GF-D8 (cell line): ENCODE measurements around the gene CCL23.
"Not testable (repeated sequence)": the region's sequence is repeated elsewhere in the genome, so short reads cannot be mapped to it uniquely, and the experiment has no call there.

ENCODE experiments used
- DNase-seq: peaks from one replicate; lab custom pipeline; 2025; lab: John Stamatoyannopoulos, UW

CCL23 gene

GRCh38 chr17:36002631-36003030, 15.1 kb downstream of the CCL23 start:
- no peak for DNase-seq

GRCh38 chr17:36001862-36002603, 15.7 kb downstream of the CCL23 start:
- no peak for DNase-seq

- no peak for DNase-seq
Measured at GRCh38 chr17:36001110-36001771, 16.5 kb downstream of the CCL23 start, which contains the start of gene CCL15. Gene CCL15, minus strand, starts transcription at chr17:36001553. Its CDS starts 61 bp downstream, at chr17:36001492.

- no peak for DNase-seq
Measured at GRCh38 chr17:36000732-36001109, 17.1 kb downstream of the CCL23 start.

- DNase-seq, result no peak
Measured at GRCh38 chr17:35998756-35999155, 19.0 kb downstream of the CCL23 start.

- DNase-seq, result no peak
Measured at GRCh38 chr17:35998018-35998545, 19.7 kb downstream of the CCL23 start.

GRCh38 chr17:35995346-35995745, 22.4 kb downstream of the CCL23 start:
- not testable (repeated sequence) for DNase-seq

GRCh38 chr17:35991075-35991474, 26.7 kb downstream of the CCL23 start:
- DNase-seq, result no peak

GRCh38 chr17:35988164-35988563, 29.6 kb downstream of the CCL23 start:
- DNase-seq, result no peak

GRCh38 chr17:35986643-35987042, 31.1 kb downstream of the CCL23 start, which contains the start of gene CCL14:
Gene CCL14, minus strand, starts transcription at chr17:35986729. Its CDS starts 80 bp downstream, at chr17:35986649.
- no peak for DNase-seq

- DNase-seq, result no peak
Measured at GRCh38 chr17:35984140-35984539, 33.6 kb downstream of the CCL23 start.

GRCh38 chr17:35982409-35983191, 35.2 kb downstream of the CCL23 start:
- DNase-seq, result no peak

- no peak for DNase-seq
Measured at GRCh38 chr17:35981908-35982330, 35.9 kb downstream of the CCL23 start.

GRCh38 chr17:35981246-35981645, 36.5 kb downstream of the CCL23 start, which contains the start of gene CCL16:
Gene CCL16, minus strand, starts transcription at chr17:35981497. Its CDS starts 77 bp downstream, at chr17:35981420.
- no peak for DNase-seq

- no peak for DNase-seq
Measured at GRCh38 chr17:35978346-35978745, 39.4 kb downstream of the CCL23 start.

GRCh38 chr17:35977509-35977908, 40.3 kb downstream of the CCL23 start:
- no peak for DNase-seq

GRCh38 chr17:35973333-35974260, 44.2 kb downstream of the CCL23 start:
- DNase-seq, result no peak

- no peak for DNase-seq
Measured at GRCh38 chr17:35972945-35973332, 44.8 kb downstream of the CCL23 start.

GRCh38 chr17:35972535-35972934, 45.2 kb downstream of the CCL23 start:
- no peak for DNase-seq

- DNase-seq, result no peak
Measured at GRCh38 chr17:35972066-35972465, 45.7 kb downstream of the CCL23 start.
